Measurements from ENCODE around the gene ASTN2. TPM values are rescaled to one million over a fixed set of nuclear protein-coding genes. Genes with fewer than 3 reads are reported as not detected.

Gene ASTN2
- total and polyA plus RNA-seq, 12 donors, result 1.9 to 11.1 (median 4.0) TPM

DNA sequence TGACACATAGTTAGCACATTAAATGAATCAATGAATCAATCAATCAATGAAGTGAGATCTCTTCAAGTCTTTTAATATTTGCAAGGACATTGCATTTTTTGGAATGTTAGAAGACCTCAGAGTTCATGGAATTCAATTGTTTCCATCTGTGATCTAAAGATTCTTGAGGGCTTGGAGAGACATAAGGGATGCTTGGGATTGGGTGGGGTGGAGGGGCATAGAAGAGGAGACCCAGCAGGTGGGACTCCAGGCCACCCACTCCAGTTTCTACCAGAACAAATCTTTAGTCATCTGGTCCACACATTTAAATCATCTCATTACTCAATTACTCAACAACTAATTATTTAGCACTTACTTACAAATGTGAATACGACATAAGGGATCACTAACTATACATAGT is 978.7 kb downstream of the ASTN2 start:
- ATAC-seq (no peak), DNase-seq (no peak)
- no peak overlapping the region for H3K4me3 ChIP-seq
- peaks cover 0 to 7% (median 0%) of the 10 kb centered on the region in 9 donors for H3K36me3 ChIP-seq
- no peaks in the 10 kb centered on the region for H3K9me3 ChIP-seq
- intact Hi-C loops (cut with DNase I), result no loop called here
- no peak overlapping the region for H3K27ac ChIP-seq
- 95 to 99% methylated on average over 1 of the region's 1 CpG for WGBS, 2 donors
- no peak for TF ChIP-seq CTCF (IDR thresholded peaks at IDR 0.05)
- no peaks in the 10 kb centered on the region for H3K27me3 ChIP-seq
- H3K4me1 ChIP-seq, result no peaks in the 10 kb centered on the region

GRCh38 chr9:116435706-116436105 is 979.2 kb downstream of the ASTN2 start:
- ATAC-seq (no peak), DNase-seq (no peak)
- Histone ChIP-seq H3K27ac (no peak overlapping the region), H3K27me3 (no peaks in the 10 kb centered on the region), H3K4me3 (no peak overlapping the region), H3K4me1 (no peaks in the 10 kb centered on the region), H3K36me3 (peaks cover 0 to 4% (median 0%) of the 10 kb centered on the region in 9 donors), H3K9me3 (no peaks in the 10 kb centered on the region)
- intact Hi-C loops (cut with DNase I), result no loop called here
- TF ChIP-seq CTCF (IDR thresholded peaks at IDR 0.05), result no peak
- WGBS, 2 donors, result 65 to 66% methylated on average over 4 of the region's 4 CpGs

DNA sequence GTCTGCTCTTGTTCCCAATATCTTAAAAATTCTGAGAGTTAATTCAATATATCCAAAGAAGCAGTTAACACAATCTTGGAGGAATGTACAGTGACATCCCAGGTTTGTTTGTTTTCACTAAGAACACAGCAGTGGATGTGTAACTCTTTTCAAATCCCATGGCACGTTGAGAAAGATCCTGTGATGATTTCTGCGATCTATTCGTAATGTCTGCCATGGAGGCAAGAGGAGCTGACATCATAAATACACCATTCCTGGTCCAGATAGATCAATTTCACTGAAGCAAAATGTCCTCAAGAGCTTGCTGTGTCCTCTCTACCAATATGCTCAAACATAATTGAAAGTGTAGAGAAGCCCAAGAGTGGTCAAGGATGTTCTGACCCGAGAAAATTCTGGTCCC is 980.5 kb downstream of the ASTN2 start:
- intact Hi-C loops (cut with DNase I), result loop anchor here in 1 of 10 donors (5.0 kb wide), 1 partner anchor 1123 kb away; no protein-coding TSS in a partner anchor
- DNase-seq (no peak), ATAC-seq (no peak)
- no peaks in the 10 kb centered on the region for H3K27me3 ChIP-seq
- WGBS, 2 donors, result 78 to 80% methylated on average over 4 of the region's 4 CpGs
- no peaks in the 10 kb centered on the region for H3K9me3 ChIP-seq
- no peak overlapping the region for H3K4me3 ChIP-seq
- peaks cover 0 to 5% (median 0%) of the 10 kb centered on the region in 9 donors for H3K4me1 ChIP-seq
- TF ChIP-seq CTCF (IDR thresholded peaks at IDR 0.05), result no peak
- H3K36me3 ChIP-seq, result no peaks in the 10 kb centered on the region
- no peak overlapping the region for H3K27ac ChIP-seq

- Histone ChIP-seq H3K4me1 (peaks cover 0 to 5% (median 0%) of the 10 kb centered on the region in 9 donors), H3K9me3 (no peaks in the 10 kb centered on the region), H3K4me3 (no peak overlapping the region), H3K36me3 (no peaks in the 10 kb centered on the region), H3K27ac (no peak overlapping the region), H3K27me3 (no peaks in the 10 kb centered on the region)
- intact Hi-C loops (cut with DNase I), result loop anchor here in 1 of 10 donors (5.0 kb wide), 1 partner anchor 1125 kb away; no protein-coding TSS in a partner anchor
- no peak for DNase-seq
- 89 to 100% methylated on average over 1 of the region's 1 CpG for WGBS, 2 donors
- TF ChIP-seq CTCF (IDR thresholded peaks at IDR 0.05), result no peak
- no peak for ATAC-seq
Measured at GRCh38 chr9:116432051-116432450, 982.8 kb downstream of the ASTN2 start.
